HepG2 (cell line): ENCODE results near the gene SLC16A5. TPM values are rescaled to one million over a fixed set of nuclear protein-coding genes. Genes with fewer than 3 reads are reported as not detected.

ENCODE experiments used
- ARNT2 ChIP-seq: sonication (generic); formaldehyde crosslinking; IDR thresholded peaks from 2 replicates; pipeline ENCODE4 v1.8.0; 2022; ENCODE audit warnings: mild to moderate bottlenecking, low read depth, missing genetic modification reagents, moderate library complexity
- CBX5 ChIP-seq: sonication (generic); formaldehyde crosslinking; IDR thresholded peaks from 2 replicates; pipeline ENCODE4 v1.4.0; 2020; ENCODE audit warnings: missing genetic modification reagents, borderline replicate concordance
- CHD4 ChIP-seq: fragments of 200-600 bp; sonication (generic); IDR thresholded peaks from 2 replicates; pipeline ENCODE4 v1.7.0; 2017; ENCODE audit warnings: mild to moderate bottlenecking, low read length, borderline replicate concordance
- FOXP1 ChIP-seq, 2 experiments: fragments of 450-650 bp in 1 of 2; IDR thresholded peaks; 2 replicates each; pipeline ENCODE4 v1.6.1; 2017 to 2018; ENCODE audit warnings: antibody characterized with exemption in 1 of 2
- GPN1 ChIP-seq: sonication (generic); formaldehyde crosslinking; IDR thresholded peaks from 2 replicates; pipeline ENCODE4 v1.5.1; 2020; ENCODE audit warnings: missing genetic modification reagents, borderline replicate concordance
- HIVEP1 ChIP-seq: sonication (generic); formaldehyde crosslinking; IDR thresholded peaks from 2 replicates; pipeline ENCODE4 v1.4.0; 2020; ENCODE audit warnings: mild to moderate bottlenecking, missing genetic modification reagents
- HOXA5 ChIP-seq: sonication (generic); formaldehyde crosslinking; IDR thresholded peaks from 2 replicates; pipeline ENCODE4 v1.4.0; 2020; ENCODE audit warnings: missing genetic modification reagents
- JARID2 ChIP-seq: sonication (generic); formaldehyde crosslinking; IDR thresholded peaks from 2 replicates; pipeline ENCODE4 v1.8.1; 2023; ENCODE audit warnings: missing genetic modification reagents, inconsistent platforms; ENCODE audit not compliant: insufficient replicate concordance
- KAT7 ChIP-seq: IDR thresholded peaks from 2 replicates; pipeline ENCODE4 v1.6.1; 2018; ENCODE audit warnings: borderline replicate concordance, missing compliant biosample characterization
- KDM1A ChIP-seq: IDR thresholded peaks from 2 replicates; pipeline ENCODE4 v1.6.1; 2016; ENCODE audit warnings: missing compliant biosample characterization
- KDM5A ChIP-seq: fragments of 200-600 bp; sonication (generic); IDR thresholded peaks from 2 replicates; pipeline ENCODE4 v1.7.0; 2018; ENCODE audit warnings: antibody characterized with exemption, mild to moderate bottlenecking, low read length, borderline replicate concordance
- KLF11 ChIP-seq: IDR thresholded peaks from 2 replicates; pipeline ENCODE4 v1.6.1; 2016; ENCODE audit warnings: missing compliant biosample characterization
- RBM39 ChIP-seq: fragments of 200-400 bp; formaldehyde crosslinking; IDR thresholded peaks from one replicate; pipeline ENCODE4 v1.6.1; 2018; ENCODE audit warnings: antibody characterized with exemption, mild to moderate bottlenecking, low read depth, low read length; ENCODE audit not compliant: poor library complexity, severe bottlenecking
- SALL2 ChIP-seq: sonication (generic); formaldehyde crosslinking; IDR thresholded peaks from 2 replicates; pipeline ENCODE4 v1.8.1; 2023; ENCODE audit warnings: mild to moderate bottlenecking, missing genetic modification reagents, inconsistent platforms
- SMAD3 ChIP-seq: sonication (generic); formaldehyde crosslinking; IDR thresholded peaks from 2 replicates; pipeline ENCODE4 v1.4.0; 2020; ENCODE audit warnings: missing genetic modification reagents
- SMYD3 ChIP-seq: sonication (generic); formaldehyde crosslinking; IDR thresholded peaks from 2 replicates; pipeline ENCODE4 v1.8.1; 2023; ENCODE audit warnings: mild to moderate bottlenecking, missing genetic modification reagents
- SOX13 ChIP-seq, 3 experiments: fragments of 450-650 bp in 1 of 3; sonication (generic) in 1 of 3; formaldehyde crosslinking in 1 of 3; IDR thresholded peaks in 2 of 3; conservative IDR thresholded peaks in 1 of 3; 2 replicates each; pipeline versions ENCODE4 v1.5.0 to v1.6.1; 2016 to 2020; ENCODE audit warnings: antibody characterized with exemption in 1 of 3, mild to moderate bottlenecking in 1 of 3, missing compliant biosample characterization in 1 of 3, missing genetic modification reagents in 1 of 3, moderate library complexity in 1 of 3
- SP140L ChIP-seq: sonication (generic); formaldehyde crosslinking; IDR thresholded peaks from 2 replicates; pipeline ENCODE4 v1.4.0; 2020; ENCODE audit warnings: missing genetic modification reagents, borderline replicate concordance
- SP5 ChIP-seq: IDR thresholded peaks from 2 replicates; pipeline ENCODE4 v1.6.1; 2016; ENCODE audit warnings: low read depth, borderline replicate concordance
- TEAD3 ChIP-seq: optimal IDR thresholded peaks from 2 replicates; pipeline ENCODE3; 2016; ENCODE audit warnings: borderline replicate concordance
- ZBTB3 ChIP-seq: sonication (generic); formaldehyde crosslinking; IDR thresholded peaks from 2 replicates; pipeline ENCODE4 v1.4.0; 2020; ENCODE audit warnings: low read depth, mild to moderate bottlenecking, moderate library complexity, missing genetic modification reagents, borderline replicate concordance
- ZFYVE20 ChIP-seq: sonication (generic); formaldehyde crosslinking; IDR thresholded peaks from 2 replicates; pipeline ENCODE4 v1.8.0; 2023; ENCODE audit warnings: low read depth, mild to moderate bottlenecking, moderate library complexity, missing genetic modification reagents, borderline replicate concordance
- ZNF124 ChIP-seq: sonication (generic); formaldehyde crosslinking; IDR thresholded peaks from 2 replicates; pipeline ENCODE4 v1.4.0; 2020; ENCODE audit warnings: missing genetic modification reagents
- ZNF83 ChIP-seq: sonication (generic); formaldehyde crosslinking; IDR thresholded peaks from 2 replicates; pipeline ENCODE4 v1.4.0; 2020; ENCODE audit warnings: missing genetic modification reagents, mild to moderate bottlenecking, borderline replicate concordance
- polyA plus RNA-seq, 8 experiments: library from polyadenylated mRNA; depleted of rRNA in 3 of 8; stranded (reverse) in 7 of 8; unstranded in 1 of 8; fragments of >200 nt; fragmentation: Illumina TruSeq in 4 of 8; extraction: Trizol in 4 of 8; gene quantifications; 2 replicates each; pipeline versions ENCODE4 v1.2.1 to v1.2.3, GENCODE V29; 2011 to 2016; ENCODE audit warnings: low read depth in 4 of 8, missing spikeins in 1 of 8, mixed read lengths in 1 of 8; ENCODE audit not compliant: insufficient read depth in 1 of 8
- total RNA-seq, 5 experiments: library from RNA; depleted of rRNA; stranded (reverse); fragments of >200 nt; fragmentation: Illumina TruSeq; extraction: Trizol; gene quantifications; 2 replicates each; pipeline ENCODE4 v1.2.3, GENCODE V29; 2016; ENCODE audit warnings: low read depth in 1 of 5
- TF ChIP-seq, protein P1 (sequence below): sonication (generic); formaldehyde crosslinking; IDR thresholded peaks from 2 replicates; pipeline ENCODE4 v1.8.0; 2022; ENCODE audit warnings: missing genetic modification reagents, mild to moderate bottlenecking, moderate library complexity, borderline replicate concordance
- TF ChIP-seq, protein P2 (sequence below): sonication (generic); formaldehyde crosslinking; IDR thresholded peaks from 2 replicates; pipeline ENCODE4; 2020; ENCODE audit warnings: missing genetic modification reagents, mild to moderate bottlenecking, borderline replicate concordance

SLC16A5 gene
- total and polyA plus RNA-seq, 2 of the 13 experiments (the other 11 are each of a cell fraction or from before 2014, with no cell fraction given) = 0.69 to 5.6 TPM

DNA sequence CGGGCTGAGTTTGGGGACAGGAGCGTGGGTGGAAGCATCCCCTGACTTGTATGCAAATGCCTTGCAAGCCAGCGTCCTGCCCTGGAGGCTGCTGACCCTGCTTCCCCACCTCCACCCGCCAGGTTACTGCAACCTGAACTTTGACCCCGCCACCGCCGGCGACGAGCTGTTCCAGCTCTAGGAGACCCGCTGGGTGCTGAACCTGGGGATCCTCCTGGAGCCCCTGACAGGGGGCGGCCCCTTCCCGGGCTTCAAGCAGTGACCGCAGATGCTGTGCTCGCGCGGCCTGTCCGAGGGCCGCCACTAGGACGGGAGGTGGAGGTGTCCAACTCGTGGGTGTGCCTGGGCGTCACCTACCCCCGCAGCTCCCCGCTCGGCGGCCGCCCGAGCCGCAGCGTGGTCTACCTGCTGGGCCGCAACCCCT lies 10.7 kb upstream of the SLC16A5 start (continued):
- TF ChIP-seq KLF11 (CRISPR knock-in tag) (no peak), CHD4 (no peak), SALL2 (CRISPR knock-in tag) (0 out of 2 replicates have a peak, but pooled peaks have one; percentile 25), ZFYVE20 (CRISPR knock-in tag) (no peak), ZNF124 (0 out of 2 replicates have a peak, but pooled peaks have one; percentile 61), SMYD3 (CRISPR knock-in tag) (no peak), GPN1 (CRISPR knock-in tag) (no peak), CBX5 (CRISPR knock-in tag) (peak; percentile 69; the same call in 1 of the 2 replicates), SMAD3 (CRISPR knock-in tag) (0 out of 2 replicates have a peak, but pooled peaks have one; percentile 55), RBM39 (peak; percentile 79), SP5 (CRISPR knock-in tag) (peak; percentile 61; the same call in 1 of the 2 replicates), JARID2 (CRISPR knock-in tag) (peak; percentile 29), ZBTB3 (CRISPR knock-in tag) (0 out of 2 replicates have a peak, but pooled peaks have one; percentile 17), TEAD3 (CRISPR knock-in tag) (peak; percentile 46), FOXP1 (IDR thresholded peaks at IDR 0.05) (no peak), FOXP1 (CRISPR knock-in tag; IDR thresholded peaks at IDR 0.05) (0 out of 2 replicates have a peak, but pooled peaks have one; percentile 9), KDM1A (CRISPR knock-in tag) (peak; percentile 63; the same call in 1 of the 2 replicates), KAT7 (CRISPR knock-in tag) (peak; percentile 76; the same call in 1 of the 2 replicates), KDM5A (no peak), HOXA5 (CRISPR knock-in tag) (no peak), HIVEP1 (CRISPR knock-in tag) (peak; percentile 94; the same call in 1 of the 2 replicates), ZNF83 (CRISPR knock-in tag) (no peak), SP140L (CRISPR knock-in tag) (no peak), SOX13 (IDR thresholded peaks at IDR 0.05) (no peak), SOX13 (CRISPR knock-in tag; conservative IDR thresholded peaks at IDR 0.05 in 1 of 2, IDR thresholded peaks at IDR 0.05 in 1 of 2) (peak in 1 of 2 experiments; percentile 47; a peak in 1 of 4 replicates), ARNT2 (no peak)
- TF ChIP-seq, protein P1, sequence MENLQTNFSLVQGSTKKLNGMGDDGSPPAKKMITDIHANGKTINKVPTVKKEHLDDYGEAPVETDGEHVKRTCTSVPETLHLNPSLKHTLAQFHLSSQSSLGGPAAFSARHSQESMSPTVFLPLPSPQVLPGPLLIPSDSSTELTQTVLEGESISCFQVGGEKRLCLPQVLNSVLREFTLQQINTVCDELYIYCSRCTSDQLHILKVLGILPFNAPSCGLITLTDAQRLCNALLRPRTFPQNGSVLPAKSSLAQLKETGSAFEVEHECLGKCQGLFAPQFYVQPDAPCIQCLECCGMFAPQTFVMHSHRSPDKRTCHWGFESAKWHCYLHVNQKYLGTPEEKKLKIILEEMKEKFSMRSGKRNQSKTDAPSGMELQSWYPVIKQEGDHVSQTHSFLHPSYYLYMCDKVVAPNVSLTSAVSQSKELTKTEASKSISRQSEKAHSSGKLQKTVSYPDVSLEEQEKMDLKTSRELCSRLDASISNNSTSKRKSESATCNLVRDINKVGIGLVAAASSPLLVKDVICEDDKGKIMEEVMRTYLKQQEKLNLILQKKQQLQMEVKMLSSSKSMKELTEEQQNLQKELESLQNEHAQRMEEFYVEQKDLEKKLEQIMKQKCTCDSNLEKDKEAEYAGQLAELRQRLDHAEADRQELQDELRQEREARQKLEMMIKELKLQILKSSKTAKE (CRISPR knock-in tag) = peak; percentile 69; the same call in 1 of the 2 replicates
- TF ChIP-seq, protein P2, sequence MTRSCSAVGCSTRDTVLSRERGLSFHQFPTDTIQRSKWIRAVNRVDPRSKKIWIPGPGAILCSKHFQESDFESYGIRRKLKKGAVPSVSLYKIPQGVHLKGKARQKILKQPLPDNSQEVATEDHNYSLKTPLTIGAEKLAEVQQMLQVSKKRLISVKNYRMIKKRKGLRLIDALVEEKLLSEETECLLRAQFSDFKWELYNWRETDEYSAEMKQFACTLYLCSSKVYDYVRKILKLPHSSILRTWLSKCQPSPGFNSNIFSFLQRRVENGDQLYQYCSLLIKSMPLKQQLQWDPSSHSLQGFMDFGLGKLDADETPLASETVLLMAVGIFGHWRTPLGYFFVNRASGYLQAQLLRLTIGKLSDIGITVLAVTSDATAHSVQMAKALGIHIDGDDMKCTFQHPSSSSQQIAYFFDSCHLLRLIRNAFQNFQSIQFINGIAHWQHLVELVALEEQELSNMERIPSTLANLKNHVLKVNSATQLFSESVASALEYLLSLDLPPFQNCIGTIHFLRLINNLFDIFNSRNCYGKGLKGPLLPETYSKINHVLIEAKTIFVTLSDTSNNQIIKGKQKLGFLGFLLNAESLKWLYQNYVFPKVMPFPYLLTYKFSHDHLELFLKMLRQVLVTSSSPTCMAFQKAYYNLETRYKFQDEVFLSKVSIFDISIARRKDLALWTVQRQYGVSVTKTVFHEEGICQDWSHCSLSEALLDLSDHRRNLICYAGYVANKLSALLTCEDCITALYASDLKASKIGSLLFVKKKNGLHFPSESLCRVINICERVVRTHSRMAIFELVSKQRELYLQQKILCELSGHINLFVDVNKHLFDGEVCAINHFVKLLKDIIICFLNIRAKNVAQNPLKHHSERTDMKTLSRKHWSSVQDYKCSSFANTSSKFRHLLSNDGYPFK (CRISPR knock-in tag) = 0 out of 2 replicates have a peak, but pooled peaks have one; percentile 16
